Measurements from ENCODE around the gene SLC9A8. TPM values are rescaled to one million over a fixed set of nuclear protein-coding genes. Genes with fewer than 3 reads are reported as not detected.

The SLC9A8 gene
- total and polyA plus RNA-seq, 2 of the 4 experiments (the other 2 are of a cell fraction), result 4.1 to 5.0 TPM

DNA sequence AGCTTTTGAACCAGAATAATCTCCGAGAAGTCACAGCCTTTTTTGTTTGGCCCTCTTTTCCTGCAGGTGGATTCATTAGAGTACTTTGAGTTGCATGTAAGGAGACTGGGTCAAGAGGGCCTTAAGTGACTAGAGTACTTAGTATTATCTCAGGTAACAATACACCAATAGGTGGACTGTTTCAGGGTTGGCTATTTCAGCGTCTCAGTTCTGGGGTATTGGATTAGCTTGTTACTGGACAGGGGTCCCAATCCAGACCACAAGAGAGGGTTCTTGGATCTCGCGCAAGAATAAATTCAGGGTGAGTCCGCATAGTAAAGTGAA is 47.3 kb upstream of the SLC9A8 start:
- DNase-seq, result no peak
- Histone ChIP-seq H3K9ac (ENCODE audit: low read depth, low read length) (no peak overlapping the region), H2BK20ac (ENCODE audit: low read depth, low read length) (no peak overlapping the region), H3K18ac (ENCODE audit: low read depth, low read length) (no peak overlapping the region), H2BK5ac (ENCODE audit: low read depth, low read length, poor library complexity, severe bottlenecking) (no peak overlapping the region), H3K9me1 (ENCODE audit: insufficient read depth, low read length) (0 out of 2 replicates have a peak, but pooled peaks cover 7% of the 10 kb centered on the region), H3K9me3 (ENCODE audit: control insufficient read depth, insufficient read depth, low read length) (no peaks in the 10 kb centered on the region), H3K27me3 (ENCODE audit: control insufficient read depth, insufficient read depth, low read length) (no peaks in the 10 kb centered on the region; the same call in 1 of the 2 replicates), H3K27ac (ENCODE audit: insufficient read depth, low read length) (no peak overlapping the region), H4K8ac (ENCODE audit: low read depth in 2 of 2, low read length in 2 of 2) (no peak overlapping the region), H2BK120ac (ENCODE audit: low read depth, low read length) (no peak overlapping the region), H4K91ac (ENCODE audit: insufficient read depth, low read depth, low read length) (no peak overlapping the region), H3K4me3 (ENCODE audit: insufficient read depth, low read depth, low read length) (no peak overlapping the region), H3K14ac (replicated peaks; ENCODE audit: low read depth, low read length) (no peak overlapping the region), H4K5ac (ENCODE audit: low read depth, low read length) (no peak overlapping the region), H2AFZ (replicated peaks; ENCODE audit: low read length, poor library complexity) (no peak overlapping the region), H3K4ac (ENCODE audit: low read depth, low read length) (no peak overlapping the region), H2AK5ac (ENCODE audit: low read depth, low read length) (no peak overlapping the region), H2AK9ac (replicated peaks; ENCODE audit: low read depth, low read length, poor library complexity) (no peak overlapping the region), H3K79me1 (ENCODE audit: low read depth in 1 of 2, low read length in 2 of 2) (no peaks in the 10 kb centered on the region), H3K36me3 (ENCODE audit: control insufficient read depth, insufficient read depth, low read length) (no peaks in the 10 kb centered on the region), H2BK15ac (ENCODE audit: low read depth, low read length) (no peak overlapping the region), H3K56ac (ENCODE audit: extremely low read depth, insufficient read depth, low read length) (no peak overlapping the region), H3K4me1 (ENCODE audit: control insufficient read depth, insufficient read depth, low read length) (peaks cover 5% of the 10 kb centered on the region), H4K20me1 (ENCODE audit: insufficient read depth, low read length) (peaks cover 4% of the 10 kb centered on the region; the same call in 1 of the 2 replicates), H3K4me2 (ENCODE audit: low read depth, low read length) (no peak overlapping the region), H3K23ac (ENCODE audit: low read depth, low read length) (no peak overlapping the region)
- no TSS peak for BruUV-seq (replicated peaks)
- ATAC-seq (ENCODE audit: low read depth), result no peak
- in situ Hi-C loops (cut with MboI; ENCODE audit: low sequenced_read_pairs), result no loop called here
- TF ChIP-seq MXI1 (IDR thresholded peaks at IDR 0.05; ENCODE audit: borderline replicate concordance, low read depth, low read length), result no peak
- TF ChIP-seq, protein P1, sequence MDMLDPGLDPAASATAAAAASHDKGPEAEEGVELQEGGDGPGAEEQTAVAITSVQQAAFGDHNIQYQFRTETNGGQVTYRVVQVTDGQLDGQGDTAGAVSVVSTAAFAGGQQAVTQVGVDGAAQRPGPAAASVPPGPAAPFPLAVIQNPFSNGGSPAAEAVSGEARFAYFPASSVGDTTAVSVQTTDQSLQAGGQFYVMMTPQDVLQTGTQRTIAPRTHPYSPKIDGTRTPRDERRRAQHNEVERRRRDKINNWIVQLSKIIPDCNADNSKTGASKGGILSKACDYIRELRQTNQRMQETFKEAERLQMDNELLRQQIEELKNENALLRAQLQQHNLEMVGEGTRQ (IDR thresholded peaks at IDR 0.05; ENCODE audit: low read depth, low read length), result no peak
- TF ChIP-seq, protein P2, sequence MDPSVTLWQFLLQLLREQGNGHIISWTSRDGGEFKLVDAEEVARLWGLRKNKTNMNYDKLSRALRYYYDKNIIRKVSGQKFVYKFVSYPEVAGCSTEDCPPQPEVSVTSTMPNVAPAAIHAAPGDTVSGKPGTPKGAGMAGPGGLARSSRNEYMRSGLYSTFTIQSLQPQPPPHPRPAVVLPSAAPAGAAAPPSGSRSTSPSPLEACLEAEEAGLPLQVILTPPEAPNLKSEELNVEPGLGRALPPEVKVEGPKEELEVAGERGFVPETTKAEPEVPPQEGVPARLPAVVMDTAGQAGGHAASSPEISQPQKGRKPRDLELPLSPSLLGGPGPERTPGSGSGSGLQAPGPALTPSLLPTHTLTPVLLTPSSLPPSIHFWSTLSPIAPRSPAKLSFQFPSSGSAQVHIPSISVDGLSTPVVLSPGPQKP (IDR thresholded peaks at IDR 0.05; ENCODE audit: borderline replicate concordance, low read depth, low read length), result no peak
- TF ChIP-seq, protein P3, sequence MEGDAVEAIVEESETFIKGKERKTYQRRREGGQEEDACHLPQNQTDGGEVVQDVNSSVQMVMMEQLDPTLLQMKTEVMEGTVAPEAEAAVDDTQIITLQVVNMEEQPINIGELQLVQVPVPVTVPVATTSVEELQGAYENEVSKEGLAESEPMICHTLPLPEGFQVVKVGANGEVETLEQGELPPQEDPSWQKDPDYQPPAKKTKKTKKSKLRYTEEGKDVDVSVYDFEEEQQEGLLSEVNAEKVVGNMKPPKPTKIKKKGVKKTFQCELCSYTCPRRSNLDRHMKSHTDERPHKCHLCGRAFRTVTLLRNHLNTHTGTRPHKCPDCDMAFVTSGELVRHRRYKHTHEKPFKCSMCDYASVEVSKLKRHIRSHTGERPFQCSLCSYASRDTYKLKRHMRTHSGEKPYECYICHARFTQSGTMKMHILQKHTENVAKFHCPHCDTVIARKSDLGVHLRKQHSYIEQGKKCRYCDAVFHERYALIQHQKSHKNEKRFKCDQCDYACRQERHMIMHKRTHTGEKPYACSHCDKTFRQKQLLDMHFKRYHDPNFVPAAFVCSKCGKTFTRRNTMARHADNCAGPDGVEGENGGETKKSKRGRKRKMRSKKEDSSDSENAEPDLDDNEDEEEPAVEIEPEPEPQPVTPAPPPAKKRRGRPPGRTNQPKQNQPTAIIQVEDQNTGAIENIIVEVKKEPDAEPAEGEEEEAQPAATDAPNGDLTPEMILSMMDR (conservative IDR thresholded peaks at IDR 0.05; ENCODE audit: low read depth, low read length), result no peak
- TF ChIP-seq POLR2A (IDR thresholded peaks at IDR 0.05; ENCODE audit: low read depth, low read length), result no peak
- TF ChIP-seq CHD1 (IDR thresholded peaks at IDR 0.05; ENCODE audit: low read depth, low read length), result no peak
- no peak for TF ChIP-seq RCOR1 (IDR thresholded peaks at IDR 0.05; ENCODE audit: insufficient replicate concordance, low read length)
- no peak for TF ChIP-seq MAFK (IDR thresholded peaks at IDR 0.05; ENCODE audit: low read depth, low read length)
- no peak for TF ChIP-seq NFE2L2 (IDR thresholded peaks at IDR 0.05; ENCODE audit: low read depth, low read length)
- no peak for TF ChIP-seq CEBPB (IDR thresholded peaks at IDR 0.05; ENCODE audit: low read depth, low read length)
- TF ChIP-seq MAZ (IDR thresholded peaks at IDR 0.05; ENCODE audit: borderline replicate concordance, low read depth, low read length), result no peak
- TF ChIP-seq RAD21 (IDR thresholded peaks at IDR 0.05; ENCODE audit: low read length), result no peak
- no peak for TF ChIP-seq BHLHE40 (IDR thresholded peaks at IDR 0.05; ENCODE audit: low read depth, low read length)
- no peak for TF ChIP-seq SMC3 (IDR thresholded peaks at IDR 0.05; ENCODE audit: low read depth, low read length)
- no peak for TF ChIP-seq RFX5 (IDR thresholded peaks at IDR 0.05; ENCODE audit: low read depth, low read length)
- no peak for TF ChIP-seq FOS (IDR thresholded peaks at IDR 0.05; ENCODE audit: low read depth, low read length)
- dilution Hi-C loops (cut with HindIII; ENCODE audit: low sequenced_read_pairs, unreplicated experiment), result no loop called here
- POLR2A ChIA-PET (ENCODE audit: unreplicated experiment), result no interaction called here
- CTCF ChIA-PET, result no interaction called here
- intact Hi-C loops (cut with micrococcal nuclease), result no loop called here
- WGBS, 2 experiments (ENCODE audit: extremely low coverage in 2 of 2, insufficient read length in 1 of 2), result 87% methylated on average over 3 of the region's 5 CpGs; no CpG with 5 or more reads in 1 of the 2 experiments
